Neural cell (in vitro differentiated cells): ENCODE data around the gene PAOX. TPM values are rescaled to one million over a fixed set of nuclear protein-coding genes. Genes with fewer than 3 reads are reported as not detected.

ENCODE experiments used
- H2AFZ ChIP-seq: fragments of 200-600, 300-800 bp; sonication (generic), shearing (Covaris generic); 2 replicates; pipeline ENCODE4 v1.6.0; 2014; ENCODE audit warnings: low read depth, mild to moderate bottlenecking, antibody characterized with exemption, low read length, moderate library complexity
- H3F3A ChIP-seq: fragments of 200-600 bp; shearing (Covaris generic); 2 replicates; pipeline ENCODE4 v1.6.1; 2016; ENCODE audit warnings: mild to moderate bottlenecking, moderate library complexity, mixed read lengths, antibody characterized with exemption, low read length; ENCODE audit not compliant: insufficient read depth, poor library complexity, severe bottlenecking
- H3K27ac ChIP-seq: fragments of 200-600, 300-800 bp; sonication (generic), shearing (Covaris generic); 2 replicates; pipeline ENCODE4 v1.5.1; 2014; ENCODE audit warnings: mild to moderate bottlenecking, low read length, moderate library complexity
- H3K27me3 ChIP-seq: fragments of 300-800, 200-600 bp; sonication (generic), shearing (Covaris generic); 2 replicates; pipeline ENCODE4 v1.6.0; 2014; ENCODE audit warnings: mild to moderate bottlenecking, low read depth, low read length, moderate library complexity; ENCODE audit not compliant: insufficient read depth
- H3K36me3 ChIP-seq: fragments of 300-800, 200-600 bp; sonication (generic), shearing (Covaris generic); 2 replicates; pipeline ENCODE4 v1.5.1; 2014; ENCODE audit warnings: mild to moderate bottlenecking, antibody characterized with exemption, low read length, moderate library complexity; ENCODE audit not compliant: insufficient read depth
- H3K4me2 ChIP-seq: fragments of 300-800, 200-600 bp; sonication (generic), shearing (Covaris generic); 2 replicates; pipeline ENCODE4 v1.6.0; 2014; ENCODE audit warnings: mild to moderate bottlenecking, low read length
- H3K4me3 ChIP-seq: fragments of 300-800, 200-600 bp; sonication (generic), shearing (Covaris generic); 2 replicates; pipeline ENCODE4 v1.5.1; 2014; ENCODE audit warnings: mild to moderate bottlenecking, low read length, moderate library complexity
- H3K79me2 ChIP-seq: fragments of 200-600 bp; shearing (Covaris generic); replicated peaks from 2 replicates; pipeline ENCODE4 v1.6.0; 2014; ENCODE audit warnings: mild to moderate bottlenecking, low read length, moderate library complexity; ENCODE audit not compliant: insufficient read depth
- H3K9ac ChIP-seq: fragments of 300-800, 200-600 bp; sonication (generic), shearing (Covaris generic); 2 replicates; pipeline ENCODE4 v1.6.1; 2016; ENCODE audit warnings: mild to moderate bottlenecking, low read length, mixed read lengths
- H3K9me2 ChIP-seq: fragments of 200-600 bp; shearing (Covaris generic); 2 replicates; pipeline ENCODE4 v1.6.1; 2016; ENCODE audit warnings: mild to moderate bottlenecking, low read length, mixed read lengths; ENCODE audit not compliant: insufficient read depth
- H3K9me3 ChIP-seq: fragments of 200-600, 300-800 bp; sonication (generic), shearing (Covaris generic); 2 replicates; pipeline ENCODE4 v1.6.1; 2016; ENCODE audit warnings: mild to moderate bottlenecking, mixed run types, low read length, moderate library complexity, mixed read lengths
- H4K20me1 ChIP-seq: fragments of 200-600 bp; shearing (Covaris generic); 2 replicates; pipeline ENCODE4 v1.6.1; 2016; ENCODE audit warnings: mild to moderate bottlenecking, mixed run types; ENCODE audit not compliant: insufficient read depth
- EP300 ChIP-seq: fragments of 450-650 bp; conservative IDR thresholded peaks from 2 replicates; pipeline ENCODE4 v1.6.1; 2014; ENCODE audit warnings: antibody characterized with exemption, mild to moderate bottlenecking, moderate library complexity; ENCODE audit not compliant: poor library complexity, severe bottlenecking
- EZH2 ChIP-seq: fragments of 200-600, 300-800 bp; shearing (Covaris generic), sonication (generic); IDR thresholded peaks from 2 replicates; pipeline ENCODE4 v1.6.1; 2014; ENCODE audit warnings: antibody characterized with exemption, low read length, borderline replicate concordance, mild to moderate bottlenecking; ENCODE audit not compliant: insufficient read depth, poor library complexity, severe bottlenecking
- MXI1 ChIP-seq: fragments of 450-650 bp; conservative IDR thresholded peaks from 2 replicates; pipeline ENCODE4 v1.6.1; 2014; ENCODE audit warnings: antibody characterized with exemption, mild to moderate bottlenecking; ENCODE audit not compliant: poor library complexity, severe bottlenecking
- POLR2AphosphoS5 ChIP-seq: IDR thresholded peaks from 2 replicates; pipeline ENCODE4 v1.6.1; 2012
- RAD21 ChIP-seq: fragments of 450-650 bp; conservative IDR thresholded peaks from 2 replicates; pipeline ENCODE4 v1.6.1; 2014; ENCODE audit warnings: antibody characterized with exemption, mild to moderate bottlenecking, moderate library complexity
- SMC3 ChIP-seq: fragments of 450-650 bp; conservative IDR thresholded peaks from 2 replicates; pipeline ENCODE4 v1.6.1; 2014; ENCODE audit warnings: antibody characterized with exemption, mild to moderate bottlenecking, moderate library complexity; ENCODE audit not compliant: poor library complexity
- TAF1 ChIP-seq: IDR thresholded peaks from 2 replicates; pipeline ENCODE4 v1.6.1; 2012; ENCODE audit warnings: low read depth
- polyA plus RNA-seq: library from polyadenylated mRNA; depleted of rRNA; stranded (reverse); fragments of >200 nt; gene quantifications from 2 replicates; pipeline ENCODE4 v1.2.3, GENCODE V29; 2014
- TF ChIP-seq, protein P1 (sequence below): fragments of 450-650 bp; IDR thresholded peaks from 2 replicates; pipeline ENCODE4 v1.5.1; 2014; ENCODE audit warnings: antibody characterized with exemption, mild to moderate bottlenecking, moderate library complexity; ENCODE audit not compliant: poor library complexity, severe bottlenecking
- TF ChIP-seq, protein P2 (sequence below): IDR thresholded peaks from 2 replicates; pipeline ENCODE4 v1.6.1; 2012; ENCODE audit warnings: borderline replicate concordance

The PAOX gene
- polyA plus RNA-seq, 1 donor from 2014 or later, result 3.0 TPM

DNA sequence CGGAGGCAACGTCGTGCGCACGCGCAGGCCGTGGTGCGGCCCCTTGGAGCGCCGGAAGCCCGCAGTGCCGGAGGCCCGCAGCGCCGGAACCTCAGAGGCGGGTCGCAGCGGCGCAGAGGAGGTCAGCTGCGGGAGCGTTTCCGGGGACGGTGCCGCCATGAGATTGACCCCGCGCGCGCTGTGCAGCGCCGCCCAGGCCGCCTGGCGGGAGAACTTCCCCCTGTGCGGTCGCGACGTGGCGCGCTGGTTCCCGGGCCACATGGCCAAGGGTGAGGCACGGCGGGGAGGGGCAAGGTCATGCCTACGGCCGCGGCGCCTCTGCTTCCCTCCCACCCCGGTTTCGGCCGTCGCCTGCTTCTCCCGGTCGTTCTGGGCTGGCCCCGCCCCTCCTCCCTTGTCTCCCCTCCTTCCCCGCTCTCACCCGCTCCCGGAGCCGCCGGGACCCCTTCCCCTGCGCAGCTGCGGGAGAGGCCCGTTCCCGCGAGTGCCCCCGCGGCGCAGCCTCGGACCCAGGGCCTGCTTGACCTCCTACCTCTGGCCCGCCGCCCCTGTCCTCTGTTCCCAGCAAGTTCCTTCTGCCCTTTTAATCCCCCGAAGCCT, 15.1 kb downstream of the PAOX start, which contains the start of gene MTG1:
TSS of gene MTG1 (plus strand) at position 94 of the 600 bp plus-strand sequence. CDS start at position 158, 64 bp downstream.
- no peaks in the 10 kb centered on the region for H3K27me3 ChIP-seq
- peak within 1 kb of the TSS; percentile 89 for H3K4me2 ChIP-seq
- peak within 1 kb of the TSS; percentile 78 for H3K27ac ChIP-seq
- H4K20me1 ChIP-seq, result no peaks in the 10 kb centered on the region
- H3F3A ChIP-seq, result no peaks in the 10 kb centered on the region
- peaks cover 6% of the 10 kb centered on the region for H3K79me2 ChIP-seq
- no peaks in the 10 kb centered on the region for H3K36me3 ChIP-seq
- H3K9ac ChIP-seq, result peak within 1 kb of the TSS; percentile 85
- H3K9me2 ChIP-seq, result no peaks in the 10 kb centered on the region
- H3K9me3 ChIP-seq, result no peaks in the 10 kb centered on the region
- peak within 1 kb of the TSS; percentile 83 for H2AFZ ChIP-seq
- peak within 1 kb of the TSS; percentile 99 for H3K4me3 ChIP-seq
- peak; percentile 88 for TF ChIP-seq POLR2AphosphoS5
- TF ChIP-seq, protein P1, sequence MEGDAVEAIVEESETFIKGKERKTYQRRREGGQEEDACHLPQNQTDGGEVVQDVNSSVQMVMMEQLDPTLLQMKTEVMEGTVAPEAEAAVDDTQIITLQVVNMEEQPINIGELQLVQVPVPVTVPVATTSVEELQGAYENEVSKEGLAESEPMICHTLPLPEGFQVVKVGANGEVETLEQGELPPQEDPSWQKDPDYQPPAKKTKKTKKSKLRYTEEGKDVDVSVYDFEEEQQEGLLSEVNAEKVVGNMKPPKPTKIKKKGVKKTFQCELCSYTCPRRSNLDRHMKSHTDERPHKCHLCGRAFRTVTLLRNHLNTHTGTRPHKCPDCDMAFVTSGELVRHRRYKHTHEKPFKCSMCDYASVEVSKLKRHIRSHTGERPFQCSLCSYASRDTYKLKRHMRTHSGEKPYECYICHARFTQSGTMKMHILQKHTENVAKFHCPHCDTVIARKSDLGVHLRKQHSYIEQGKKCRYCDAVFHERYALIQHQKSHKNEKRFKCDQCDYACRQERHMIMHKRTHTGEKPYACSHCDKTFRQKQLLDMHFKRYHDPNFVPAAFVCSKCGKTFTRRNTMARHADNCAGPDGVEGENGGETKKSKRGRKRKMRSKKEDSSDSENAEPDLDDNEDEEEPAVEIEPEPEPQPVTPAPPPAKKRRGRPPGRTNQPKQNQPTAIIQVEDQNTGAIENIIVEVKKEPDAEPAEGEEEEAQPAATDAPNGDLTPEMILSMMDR, result peak; percentile 55
- TF ChIP-seq SMC3, result peak; percentile 53
- peak; percentile 63 for TF ChIP-seq EP300
- peak; percentile 97 for TF ChIP-seq MXI1
- no peak for TF ChIP-seq EZH2
- peak; percentile 45 for TF ChIP-seq TAF1
- TF ChIP-seq, protein P2, sequence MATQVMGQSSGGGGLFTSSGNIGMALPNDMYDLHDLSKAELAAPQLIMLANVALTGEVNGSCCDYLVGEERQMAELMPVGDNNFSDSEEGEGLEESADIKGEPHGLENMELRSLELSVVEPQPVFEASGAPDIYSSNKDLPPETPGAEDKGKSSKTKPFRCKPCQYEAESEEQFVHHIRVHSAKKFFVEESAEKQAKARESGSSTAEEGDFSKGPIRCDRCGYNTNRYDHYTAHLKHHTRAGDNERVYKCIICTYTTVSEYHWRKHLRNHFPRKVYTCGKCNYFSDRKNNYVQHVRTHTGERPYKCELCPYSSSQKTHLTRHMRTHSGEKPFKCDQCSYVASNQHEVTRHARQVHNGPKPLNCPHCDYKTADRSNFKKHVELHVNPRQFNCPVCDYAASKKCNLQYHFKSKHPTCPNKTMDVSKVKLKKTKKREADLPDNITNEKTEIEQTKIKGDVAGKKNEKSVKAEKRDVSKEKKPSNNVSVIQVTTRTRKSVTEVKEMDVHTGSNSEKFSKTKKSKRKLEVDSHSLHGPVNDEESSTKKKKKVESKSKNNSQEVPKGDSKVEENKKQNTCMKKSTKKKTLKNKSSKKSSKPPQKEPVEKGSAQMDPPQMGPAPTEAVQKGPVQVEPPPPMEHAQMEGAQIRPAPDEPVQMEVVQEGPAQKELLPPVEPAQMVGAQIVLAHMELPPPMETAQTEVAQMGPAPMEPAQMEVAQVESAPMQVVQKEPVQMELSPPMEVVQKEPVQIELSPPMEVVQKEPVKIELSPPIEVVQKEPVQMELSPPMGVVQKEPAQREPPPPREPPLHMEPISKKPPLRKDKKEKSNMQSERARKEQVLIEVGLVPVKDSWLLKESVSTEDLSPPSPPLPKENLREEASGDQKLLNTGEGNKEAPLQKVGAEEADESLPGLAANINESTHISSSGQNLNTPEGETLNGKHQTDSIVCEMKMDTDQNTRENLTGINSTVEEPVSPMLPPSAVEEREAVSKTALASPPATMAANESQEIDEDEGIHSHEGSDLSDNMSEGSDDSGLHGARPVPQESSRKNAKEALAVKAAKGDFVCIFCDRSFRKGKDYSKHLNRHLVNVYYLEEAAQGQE, result peak; percentile 51
- peak; percentile 44 for TF ChIP-seq RAD21

DNA sequence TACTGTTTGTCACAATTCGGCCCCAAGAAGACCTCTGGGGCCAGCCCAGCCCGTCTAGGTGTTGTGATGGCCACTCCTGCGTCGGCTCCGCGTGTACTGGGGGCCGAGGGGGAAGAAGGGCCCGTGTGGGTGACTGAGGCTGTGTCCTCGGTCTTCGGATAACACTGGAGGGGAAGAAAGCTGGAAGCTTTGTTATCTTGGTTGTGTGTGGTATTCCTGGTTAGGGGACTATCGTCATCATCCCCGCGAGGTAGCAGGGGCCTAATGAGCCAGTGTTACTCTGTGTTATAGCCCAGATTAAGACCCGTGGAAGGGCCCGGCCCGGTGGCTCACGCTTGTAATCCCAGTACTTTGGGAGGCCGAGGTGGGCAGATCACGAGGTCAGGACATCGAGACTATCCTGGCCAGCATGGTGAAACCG, 15.7 kb downstream of the PAOX start:
- Histone ChIP-seq H3K9me3 (no peaks in the 10 kb centered on the region), H3K36me3 (no peaks in the 10 kb centered on the region), H3K79me2 (peaks cover 6% of the 10 kb centered on the region), H3K9me2 (no peaks in the 10 kb centered on the region), H3K4me3 (peak overlapping the region; percentile 99), H3K27me3 (no peaks in the 10 kb centered on the region), H3K27ac (peak overlapping the region; percentile 78), H3F3A (no peaks in the 10 kb centered on the region), H4K20me1 (no peaks in the 10 kb centered on the region), H3K4me2 (peak overlapping the region; percentile 89), H2AFZ (peak overlapping the region; percentile 83), H3K9ac (peak overlapping the region; percentile 85)
- TF ChIP-seq POLR2AphosphoS5, result no peak
- TF ChIP-seq SMC3, result no peak
- TF ChIP-seq EP300, result no peak
- no peak for TF ChIP-seq TAF1
- TF ChIP-seq, protein P1, result no peak
- TF ChIP-seq EZH2, result no peak
- TF ChIP-seq, protein P2, result no peak
- no peak for TF ChIP-seq RAD21
- no peak for TF ChIP-seq MXI1
